HEK293 (cell line): ENCODE measurements around the gene CDO1.

ENCODE experiments used
- CTCF ChIP-seq: fragments of 450-650 bp; formaldehyde crosslinking; IDR thresholded peaks from 2 replicates; pipeline ENCODE4 v1.5.1; 2016; ENCODE audit warnings: missing biosample characterization, missing genetic modification characterization
- TSHZ1 ChIP-seq: fragments of 450-650 bp; formaldehyde crosslinking; IDR thresholded peaks from 2 replicates; pipeline ENCODE4 v1.5.1; 2016; ENCODE audit warnings: missing biosample characterization, missing genetic modification characterization, borderline replicate concordance
- YY1 ChIP-seq: fragments of 450-650 bp; formaldehyde crosslinking; IDR thresholded peaks from 2 replicates; pipeline ENCODE4 v1.5.1; 2018; ENCODE audit warnings: missing biosample characterization, missing genetic modification characterization
- ZBTB21 ChIP-seq: fragments of 450-650 bp; formaldehyde crosslinking; IDR thresholded peaks from 2 replicates; pipeline ENCODE4 v1.5.1; 2017; ENCODE audit warnings: missing biosample characterization, missing genetic modification characterization
- ZFP3 ChIP-seq: fragments of 450-650 bp; formaldehyde crosslinking; IDR thresholded peaks from 2 replicates; pipeline ENCODE4 v1.5.1; 2016; ENCODE audit warnings: low read depth, missing biosample characterization, missing genetic modification characterization
- ZNF114 ChIP-seq: fragments of 450-650 bp; formaldehyde crosslinking; IDR thresholded peaks from 2 replicates; pipeline ENCODE4 v1.5.0; 2017; ENCODE audit warnings: missing biosample characterization, missing genetic modification characterization
- ZNF274 ChIP-seq, 2 experiments: fragments of 200-500 bp in 1 of 2; fragments of 450-650 bp in 1 of 2; sonication (Bioruptor generic) in 1 of 2; formaldehyde crosslinking in 1 of 2; IDR thresholded peaks; 2 replicates each; pipeline versions ENCODE4 v1.5.1 to v1.6.1; 2014 to 2016; ENCODE audit warnings: borderline replicate concordance in 1 of 2, inconsistent platforms in 1 of 2, low read length in 1 of 2, missing biosample characterization in 1 of 2, missing genetic modification characterization in 1 of 2
- ZNF571 ChIP-seq: fragments of 450-650 bp; formaldehyde crosslinking; IDR thresholded peaks from 2 replicates; pipeline ENCODE4 v1.5.0; 2017; ENCODE audit warnings: missing biosample characterization, missing genetic modification characterization
- TF ChIP-seq, protein P1 (sequence below): fragments of 450-650 bp; formaldehyde crosslinking; IDR thresholded peaks from 2 replicates; pipeline ENCODE4 v1.5.1; 2016; ENCODE audit warnings: missing biosample characterization, missing genetic modification characterization

- TF ChIP-seq ZNF571 (tag by site-specific recombination) (no peak), TSHZ1 (tag by site-specific recombination) (no peak), ZFP3 (tag by site-specific recombination) (no peak), ZBTB21 (tag by site-specific recombination) (no peak), CTCF (tag by site-specific recombination) (no peak), ZNF274 (IDR thresholded peaks at IDR 0.05; ENCODE audit: low read length) (no peak), ZNF274 (tag by site-specific recombination; IDR thresholded peaks at IDR 0.05; ENCODE audit: borderline replicate concordance) (no peak), YY1 (tag by site-specific recombination) (no peak), ZNF114 (no peak)
- TF ChIP-seq, protein P1, sequence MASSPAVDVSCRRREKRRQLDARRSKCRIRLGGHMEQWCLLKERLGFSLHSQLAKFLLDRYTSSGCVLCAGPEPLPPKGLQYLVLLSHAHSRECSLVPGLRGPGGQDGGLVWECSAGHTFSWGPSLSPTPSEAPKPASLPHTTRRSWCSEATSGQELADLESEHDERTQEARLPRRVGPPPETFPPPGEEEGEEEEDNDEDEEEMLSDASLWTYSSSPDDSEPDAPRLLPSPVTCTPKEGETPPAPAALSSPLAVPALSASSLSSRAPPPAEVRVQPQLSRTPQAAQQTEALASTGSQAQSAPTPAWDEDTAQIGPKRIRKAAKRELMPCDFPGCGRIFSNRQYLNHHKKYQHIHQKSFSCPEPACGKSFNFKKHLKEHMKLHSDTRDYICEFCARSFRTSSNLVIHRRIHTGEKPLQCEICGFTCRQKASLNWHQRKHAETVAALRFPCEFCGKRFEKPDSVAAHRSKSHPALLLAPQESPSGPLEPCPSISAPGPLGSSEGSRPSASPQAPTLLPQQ = no peak
Measured at GRCh38 chr5:115806986-115807653, 9.3 kb downstream of the CDO1 start.
